ENCODE measurements around the gene HDAC7.
"Not testable (repeated sequence)": the region's sequence is repeated elsewhere in the genome, so short reads cannot be mapped to it uniquely, and the experiment has no call there.

Gene HDAC7

DNA sequence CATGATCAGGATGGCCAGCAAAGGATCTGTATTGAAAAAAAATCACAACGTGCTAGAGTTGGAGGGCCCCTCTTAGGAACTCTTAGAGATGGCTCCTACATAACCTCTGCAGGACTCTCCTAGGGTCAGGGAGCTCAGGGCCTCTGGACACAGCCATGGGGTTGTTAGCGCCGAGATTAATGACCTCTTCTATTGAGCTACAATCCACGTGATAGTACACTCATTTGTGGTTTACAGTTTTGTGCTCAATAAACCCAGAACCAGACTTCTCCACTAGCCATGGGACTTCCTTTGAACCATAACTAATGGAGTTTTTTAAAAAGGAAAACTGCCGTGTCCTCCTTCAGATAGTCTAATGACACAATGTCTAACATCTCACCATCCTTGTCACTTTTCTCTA is 29.6 kb upstream of the HDAC7 start:
- no peak for DNase-seq (ENCODE audit: low spot score)

DNA sequence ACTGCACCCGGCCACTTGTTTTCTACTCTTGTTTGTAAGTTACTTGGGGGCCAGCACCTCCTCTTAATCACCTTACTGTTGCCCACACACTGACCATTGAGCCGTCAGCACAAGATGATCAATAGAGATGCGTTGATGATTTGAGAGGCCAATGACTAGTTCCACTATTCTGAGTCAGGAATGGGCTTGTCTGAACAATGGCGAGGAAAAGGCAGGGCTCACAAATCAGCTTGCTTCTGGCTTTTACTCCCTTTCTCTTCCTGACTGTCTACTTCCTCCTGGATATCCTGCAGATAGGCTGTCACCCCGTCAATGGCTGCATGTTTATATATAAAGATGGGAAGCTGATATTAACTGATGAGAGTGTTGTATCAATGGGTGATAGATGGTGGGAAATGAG is 29.1 kb upstream of the HDAC7 start:
- DNase-seq (ENCODE audit: low spot score): no peak

DNA sequence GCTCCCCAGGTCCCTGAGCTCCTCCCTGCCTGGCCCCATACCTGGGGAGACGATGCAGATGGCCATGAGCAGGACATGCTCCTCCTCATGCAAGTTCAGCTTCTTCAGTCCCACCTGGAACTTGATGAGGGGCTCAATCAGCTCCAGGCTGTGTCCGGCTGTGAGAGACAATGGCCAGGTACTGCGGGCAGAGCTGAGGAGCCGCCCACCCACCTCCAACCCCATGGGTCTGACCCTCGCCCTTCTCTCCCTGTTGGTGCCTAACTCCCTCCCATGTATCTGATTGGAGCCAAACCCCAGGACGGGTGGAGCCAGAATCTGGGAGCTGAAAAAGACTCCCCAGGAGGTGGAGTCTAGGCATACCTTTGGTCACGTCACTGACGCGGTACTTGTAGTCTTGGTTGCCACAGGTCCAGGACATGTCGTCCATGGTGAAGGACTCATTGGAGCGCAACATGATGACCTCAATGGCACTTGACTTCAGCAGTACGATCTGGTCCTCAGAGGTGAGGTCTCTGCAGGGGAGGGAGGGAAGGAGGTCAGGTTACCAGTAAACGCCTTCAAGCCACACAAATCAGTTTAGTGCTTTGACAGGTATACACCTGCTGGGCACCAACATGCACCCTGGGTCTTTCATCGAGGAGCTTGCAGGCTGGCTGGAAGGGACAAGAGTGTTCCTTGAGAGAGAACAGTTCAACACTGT is 26.7 kb upstream of the HDAC7 start:
- DNase-seq (ENCODE audit: low spot score): no peak

DNA sequence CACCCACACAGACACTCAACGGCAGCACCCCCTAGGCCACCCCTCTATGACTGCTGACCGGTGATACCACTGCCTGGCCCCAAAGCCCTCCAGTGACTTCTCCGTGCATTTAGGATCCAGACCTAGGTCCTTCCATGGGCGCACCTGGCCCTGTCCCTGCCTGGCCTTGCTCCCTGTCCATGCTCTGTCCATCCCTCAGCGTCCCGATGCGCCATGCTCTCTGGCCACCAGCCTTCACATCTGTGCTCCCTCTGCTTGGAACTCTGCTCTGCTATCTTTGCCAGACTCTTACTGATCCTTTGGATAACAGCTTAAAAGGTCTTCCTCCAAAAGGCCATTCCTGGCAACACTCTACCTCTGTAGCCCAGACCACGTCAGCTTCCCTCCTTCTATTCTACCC is 25.4 kb upstream of the HDAC7 start:
- no peak for DNase-seq (ENCODE audit: low spot score)

DNA sequence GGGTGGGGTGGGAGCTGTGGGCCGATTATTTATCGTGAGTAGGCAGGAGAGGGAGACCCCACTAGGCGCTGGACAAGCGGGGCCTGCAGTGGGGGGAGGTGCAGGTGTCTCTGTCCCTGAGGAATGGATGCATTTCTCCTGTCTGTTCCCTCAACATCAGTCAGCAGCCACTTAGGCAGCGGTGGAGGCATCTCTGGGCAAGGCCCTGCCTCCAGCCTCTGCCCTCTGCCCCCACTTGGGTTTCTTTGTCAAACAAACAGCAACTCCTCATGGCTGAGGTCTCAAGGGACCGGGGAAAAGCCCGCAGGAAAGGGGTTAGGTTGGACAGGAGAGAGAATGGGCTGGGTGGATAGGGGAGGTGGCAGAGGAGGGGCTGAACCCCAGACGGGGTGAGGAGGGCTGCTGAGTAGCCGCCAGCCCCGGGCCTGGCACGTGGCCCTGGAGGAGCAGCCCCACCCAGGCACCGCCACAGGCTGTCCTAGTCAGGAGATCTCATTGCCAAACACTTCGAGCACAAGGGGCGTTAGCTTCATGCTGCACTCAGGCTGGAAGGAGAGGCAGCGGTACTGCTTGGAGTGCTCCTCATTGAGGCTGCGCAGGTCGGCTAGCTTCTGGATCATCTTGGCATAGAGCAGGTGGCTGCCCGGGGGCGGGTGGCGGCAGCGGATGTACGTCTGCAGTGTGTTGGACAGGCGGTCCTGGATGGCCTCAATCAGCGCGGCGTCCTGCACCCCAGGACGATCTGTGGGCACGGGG is 24.7 kb upstream of the HDAC7 start:
- DNase-seq (ENCODE audit: low spot score): peak; percentile 26

DNA sequence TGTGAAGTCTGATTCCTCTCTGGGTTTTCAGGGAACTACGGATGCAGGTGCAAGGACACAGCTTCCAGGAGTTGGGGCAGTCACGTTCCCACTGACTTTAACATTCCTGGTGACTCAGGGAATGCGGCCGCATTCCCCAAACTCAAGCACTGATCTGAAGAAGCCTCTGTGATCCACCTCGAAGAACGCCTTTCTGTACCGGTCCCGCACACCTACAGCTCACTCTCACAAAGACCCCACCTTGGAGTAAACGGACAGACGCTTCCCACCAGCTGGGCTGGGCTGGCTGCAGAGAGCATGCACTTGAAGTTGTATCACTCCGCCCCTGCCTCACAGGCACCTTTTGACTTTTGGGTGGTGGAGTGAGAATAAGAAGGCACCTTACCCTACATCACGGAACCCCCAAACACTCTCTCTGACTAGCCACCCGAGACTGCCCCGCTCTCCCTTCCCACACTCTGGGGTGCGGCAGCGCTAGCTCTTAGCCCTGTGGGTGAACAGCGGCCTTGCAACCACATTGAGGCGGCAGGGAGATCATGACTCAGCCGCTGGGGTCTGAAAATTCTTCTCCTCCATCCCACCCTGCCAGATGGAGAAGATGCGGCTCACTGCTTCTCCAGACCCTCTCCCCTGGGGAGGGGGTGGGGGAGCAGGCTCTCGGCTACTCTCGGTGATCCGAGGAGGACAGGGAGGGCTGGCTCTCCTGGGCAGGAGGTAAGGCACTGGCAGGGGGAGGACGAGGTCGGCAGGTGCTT is 23.7 kb upstream of the HDAC7 start:
- no peak for DNase-seq (ENCODE audit: low spot score)

DNA sequence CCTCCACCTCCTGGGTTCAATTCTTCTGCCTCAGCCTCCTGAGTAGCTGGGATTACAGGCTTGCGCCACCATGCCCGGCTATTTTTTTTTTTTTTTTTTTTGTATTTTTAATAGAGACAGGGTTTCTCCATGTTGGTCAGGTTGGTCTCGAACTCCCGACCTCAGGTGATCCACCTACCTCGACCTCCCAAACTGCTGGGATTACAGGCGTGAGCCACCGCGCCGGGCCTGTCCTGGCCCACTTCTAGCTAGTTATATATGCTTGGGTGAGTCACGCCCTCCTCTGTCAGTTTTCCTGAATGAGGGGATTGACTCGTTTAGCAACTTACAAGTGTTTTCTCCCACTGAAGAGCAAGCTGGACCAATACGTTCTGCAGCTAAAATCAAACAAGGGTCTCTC is 22.8 kb upstream of the HDAC7 start:
- not testable (repeated sequence) for DNase-seq (ENCODE audit: low spot score)

DNA sequence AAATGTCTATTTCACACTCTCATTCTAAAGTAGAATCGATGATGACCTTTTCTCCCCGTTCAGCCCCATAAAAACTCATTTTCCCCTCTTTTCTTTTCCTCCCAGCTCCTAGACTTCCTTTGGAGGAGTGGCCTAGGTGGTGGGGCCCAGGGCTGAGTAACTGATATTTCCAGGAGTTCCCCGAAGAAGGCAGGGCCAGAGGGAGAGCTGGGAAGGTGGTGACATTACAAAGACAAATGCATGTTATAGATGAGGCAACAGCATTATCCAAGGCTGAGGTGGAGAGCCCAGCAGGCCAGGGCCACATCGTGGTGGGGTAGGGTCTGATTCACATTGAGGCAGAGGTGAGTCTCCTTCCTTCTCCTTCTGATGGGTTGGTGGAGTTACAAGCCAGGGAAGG is 22.2 kb upstream of the HDAC7 start:
- DNase-seq (ENCODE audit: low spot score): no peak

DNA sequence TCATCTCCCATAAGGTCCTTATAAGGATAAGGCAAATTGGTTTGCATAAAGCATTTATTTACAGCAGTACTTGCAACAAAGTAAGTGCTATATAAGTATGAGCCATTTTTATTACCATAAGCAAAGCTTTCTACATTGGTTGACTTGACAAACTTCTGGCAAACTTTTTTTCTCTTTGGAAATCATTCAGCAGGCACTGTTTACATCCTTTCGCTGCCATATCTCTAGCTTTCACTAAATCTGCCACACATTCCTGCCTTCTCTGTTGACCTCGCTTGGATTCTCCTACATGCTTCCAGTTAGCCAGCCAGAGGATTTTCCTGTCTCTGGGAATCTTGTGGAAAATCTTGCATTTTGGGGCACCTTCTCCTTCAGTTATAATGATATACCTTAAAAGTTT is 21.8 kb upstream of the HDAC7 start:
- DNase-seq (ENCODE audit: low spot score): no peak

DNA sequence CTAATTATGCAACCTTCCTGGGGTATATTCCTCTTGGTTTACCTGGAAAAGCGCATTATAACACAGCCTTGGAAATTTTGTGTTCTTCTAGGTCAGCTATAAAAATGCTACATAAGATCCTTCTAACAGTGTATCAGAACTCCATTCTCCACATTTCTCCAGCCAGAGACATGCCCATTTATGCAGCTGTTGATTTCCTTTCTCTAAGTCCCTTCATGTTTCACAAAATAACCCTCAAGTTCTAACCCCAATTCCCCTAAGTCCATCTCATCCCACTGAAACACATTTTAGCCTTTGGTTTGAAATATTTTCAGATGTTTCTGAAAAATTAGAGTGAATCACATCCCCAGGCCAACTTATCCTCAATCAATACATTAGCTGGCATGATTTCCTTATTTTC is 20.9 kb upstream of the HDAC7 start:
- no peak for DNase-seq (ENCODE audit: low spot score)

DNA sequence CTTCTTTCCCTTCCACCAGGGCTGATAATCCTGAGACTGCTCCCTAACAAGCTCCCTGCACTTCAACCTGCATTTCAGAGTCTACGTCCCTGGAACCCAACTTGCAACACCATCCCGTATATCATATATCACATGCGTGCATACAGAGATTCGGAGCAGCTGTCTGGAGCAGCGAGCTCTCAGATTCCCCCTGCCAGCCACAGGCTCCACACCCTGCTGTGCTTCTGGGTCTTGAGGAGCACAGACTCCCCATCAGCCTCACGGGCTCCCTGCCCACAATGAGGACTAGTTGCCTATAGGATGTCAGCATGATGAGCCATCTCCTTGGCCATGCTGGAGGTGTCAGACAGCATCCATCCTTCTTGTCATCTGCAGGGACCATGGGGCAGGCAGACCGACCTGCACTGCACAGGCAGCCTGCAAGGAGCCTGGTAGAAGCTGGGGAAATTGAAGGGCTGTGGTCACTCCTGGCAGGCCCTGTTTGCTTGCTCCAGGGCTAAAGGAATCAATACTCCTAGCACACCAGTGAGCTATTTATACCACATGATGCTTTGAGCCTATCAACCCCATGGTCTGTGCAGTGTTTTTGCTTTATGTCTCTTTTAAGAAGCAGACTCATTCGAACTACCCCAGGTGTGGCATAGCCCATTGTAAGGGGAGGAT is 19.6 kb upstream of the HDAC7 start:
- DNase-seq (ENCODE audit: low spot score): no peak

DNA sequence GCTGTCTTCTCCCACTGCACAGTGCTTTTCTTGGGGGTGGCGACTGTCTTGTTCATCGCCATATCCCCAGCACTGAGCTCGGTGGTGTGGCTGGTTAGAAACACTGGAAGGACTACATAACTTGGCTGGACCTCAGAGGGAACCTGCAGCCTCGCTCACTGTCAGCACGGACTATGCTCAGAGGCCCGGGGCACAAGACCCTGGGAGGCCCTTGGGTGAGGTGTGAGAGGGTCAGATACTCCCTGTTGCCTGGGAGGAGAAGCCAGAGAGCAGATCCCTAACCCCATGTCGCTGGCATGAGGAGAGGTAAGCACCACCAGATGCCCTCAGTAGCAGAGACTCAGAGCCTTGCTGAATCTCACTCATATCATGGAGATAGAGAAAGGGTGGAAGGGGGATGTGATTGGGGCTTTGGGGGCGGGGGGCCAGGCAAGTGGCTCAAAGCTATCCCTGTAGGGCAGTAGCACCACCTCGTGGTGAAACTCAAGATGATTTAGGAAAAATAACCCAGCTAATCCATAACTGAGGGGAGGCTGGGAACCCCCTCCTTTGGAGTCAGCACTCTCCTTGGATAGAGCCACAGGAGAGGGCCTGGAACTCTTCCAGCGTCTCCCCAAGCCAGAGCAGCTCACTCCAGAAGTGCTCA is 18.7 kb upstream of the HDAC7 start:
- DNase-seq (ENCODE audit: low spot score): peak; percentile 47

DNA sequence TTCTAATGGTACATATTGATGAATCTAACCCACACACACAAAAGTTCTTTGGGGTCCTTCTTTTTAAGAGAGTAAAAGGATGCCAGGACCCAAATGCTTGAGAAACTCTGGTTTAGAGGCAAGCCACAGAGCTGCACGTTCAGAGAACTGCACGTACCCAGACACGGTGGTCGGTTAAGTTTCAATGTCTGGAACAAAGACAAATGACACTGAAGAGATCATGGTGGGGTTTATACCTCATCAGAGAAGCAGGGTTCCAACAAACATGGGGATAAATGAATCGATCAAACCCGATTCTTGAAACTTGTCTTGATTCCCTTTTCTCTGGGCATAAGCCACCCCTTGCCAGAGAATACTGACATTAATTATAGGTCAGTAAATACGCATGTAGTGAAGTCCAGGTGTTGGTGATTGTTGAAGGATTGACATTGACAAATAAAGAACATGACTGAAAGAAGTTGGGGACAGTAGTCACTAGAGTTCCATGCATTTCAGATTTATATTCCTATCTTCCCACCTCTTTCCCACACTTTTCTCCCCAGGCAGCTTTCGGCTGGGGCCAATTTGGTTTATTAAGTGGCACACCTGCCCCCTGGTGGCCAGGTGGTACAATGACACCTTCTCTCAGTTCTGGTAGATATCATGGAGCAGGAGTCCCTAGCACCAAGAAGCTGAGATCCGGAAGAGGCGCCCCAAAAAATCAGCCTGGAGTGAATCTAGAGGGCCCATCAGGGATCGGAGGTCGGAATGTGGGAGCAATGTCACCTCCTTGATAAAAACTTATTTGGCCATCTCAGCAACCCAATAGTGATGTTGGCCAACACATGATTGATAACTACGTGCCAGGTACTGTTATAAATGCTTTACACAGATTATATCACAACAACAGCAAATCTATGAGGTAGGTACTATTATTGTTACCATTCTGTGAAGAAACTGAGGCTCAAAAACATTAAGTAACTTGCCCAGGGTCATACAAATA is 17.8 kb upstream of the HDAC7 start:
- DNase-seq (ENCODE audit: low spot score): peak; percentile 67

DNA sequence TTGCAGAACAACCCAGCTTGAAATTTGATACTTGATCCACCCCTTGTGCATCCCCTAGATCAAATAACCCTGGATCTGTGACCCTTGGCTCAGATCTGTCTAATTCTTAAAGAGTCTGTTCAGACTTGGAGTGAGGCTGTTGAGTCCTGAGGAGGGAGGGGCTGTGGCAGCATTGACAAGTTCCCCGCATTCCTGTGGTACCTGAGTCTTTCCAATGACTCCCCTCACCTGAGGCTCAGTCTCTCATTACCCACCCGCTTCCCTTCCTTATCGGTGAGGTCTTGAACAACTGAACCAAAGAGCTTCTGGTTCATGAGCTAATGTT is 16.1 kb upstream of the HDAC7 start:
- DNase-seq (ENCODE audit: low spot score): peak; percentile 57

DNA sequence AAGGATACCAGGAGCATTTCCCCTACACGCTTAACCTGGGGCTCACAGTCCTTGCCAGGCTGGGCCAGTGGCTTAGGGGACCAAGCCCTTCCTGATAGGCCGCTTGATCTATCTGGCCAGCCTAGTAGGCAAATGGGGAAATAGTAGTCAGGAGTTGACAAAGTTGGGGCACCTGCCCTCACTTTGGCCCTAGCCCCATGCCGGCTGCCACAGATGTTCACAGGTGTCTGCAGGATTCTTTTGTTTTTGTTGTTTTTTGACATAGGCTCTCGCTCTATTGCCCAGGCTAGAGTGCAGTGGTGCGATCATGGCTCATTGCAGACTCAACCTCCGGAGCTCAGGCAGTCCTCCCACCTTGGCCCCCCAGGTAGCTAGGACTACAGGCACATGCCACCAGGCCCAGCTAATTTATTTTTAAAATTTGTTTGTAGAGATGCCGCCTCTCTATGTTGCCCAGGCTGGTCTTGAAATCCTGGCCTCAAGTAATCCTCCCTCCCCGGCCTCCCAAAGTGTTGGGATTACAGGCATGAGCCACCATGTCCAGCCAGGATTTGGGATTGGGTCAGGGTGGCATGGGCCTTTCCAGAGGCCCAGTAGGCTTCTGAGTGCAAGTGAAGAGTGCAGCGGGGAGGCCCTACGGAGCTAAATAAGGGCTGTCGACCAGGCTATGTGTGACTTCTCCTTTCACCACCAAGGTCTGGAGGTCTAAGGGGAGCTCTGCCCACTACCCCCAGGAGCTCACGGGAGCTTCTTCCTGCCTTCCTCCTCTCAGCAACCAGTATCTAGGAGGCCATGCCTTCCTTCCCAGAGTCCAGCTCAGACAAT is 15.5 kb upstream of the HDAC7 start:
- DNase-seq (ENCODE audit: low spot score): no peak

DNA sequence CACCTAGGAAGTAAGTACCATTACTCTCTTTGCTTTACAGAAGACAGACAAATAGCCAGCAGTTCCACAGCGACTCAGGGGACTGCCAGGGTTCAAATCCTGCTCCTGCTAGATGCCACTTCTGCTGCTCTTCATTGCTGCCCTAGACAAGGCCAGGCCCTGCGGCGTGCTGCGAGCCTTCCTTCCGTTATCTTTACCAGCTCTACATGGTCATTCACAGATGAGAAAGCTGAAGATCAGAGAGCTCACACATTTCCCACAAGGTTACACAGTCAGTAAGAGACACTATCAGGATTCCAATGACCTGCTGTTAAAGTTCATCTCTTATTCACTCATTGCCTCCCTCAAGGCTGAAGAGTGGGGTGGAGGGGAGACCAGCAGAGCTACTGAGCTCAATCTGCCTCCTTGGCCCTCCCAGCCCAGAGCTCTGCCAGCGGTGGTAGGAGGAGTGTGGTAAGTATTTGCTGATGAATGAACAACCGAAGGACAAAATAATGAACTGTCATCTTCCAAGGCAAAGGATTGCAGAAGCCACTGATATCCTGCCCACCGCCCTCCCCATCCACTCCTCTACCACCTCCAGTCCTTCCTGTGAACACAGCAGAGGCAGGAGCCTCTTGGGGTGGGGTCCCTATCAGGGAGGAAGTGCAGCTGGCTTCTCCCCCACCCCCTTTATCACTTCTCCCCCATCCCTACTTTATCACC is 14.6 kb upstream of the HDAC7 start:
- DNase-seq (ENCODE audit: low spot score): no peak

DNA sequence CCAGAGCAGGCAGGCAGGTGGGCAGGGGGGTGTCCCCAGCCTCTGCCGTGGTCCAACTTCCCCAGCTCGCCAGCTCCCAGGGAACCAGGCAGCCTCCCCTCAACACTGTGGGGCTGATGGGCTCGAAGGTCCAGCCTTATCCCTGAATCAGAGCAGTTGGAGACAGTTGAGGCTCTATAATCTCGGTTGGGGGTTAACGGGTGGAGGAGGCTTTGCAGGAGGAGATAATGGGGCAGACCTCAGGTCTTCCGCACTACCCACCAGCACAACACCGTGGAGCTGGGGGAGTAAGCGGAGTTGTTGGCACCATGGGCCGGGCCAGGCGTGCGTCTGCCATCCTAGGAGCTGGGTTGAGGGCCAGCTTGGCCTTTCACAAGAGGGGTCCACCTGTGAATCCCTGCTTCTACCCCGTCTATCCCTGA is 13.9 kb upstream of the HDAC7 start:
- no peak for DNase-seq (ENCODE audit: low spot score)

DNA sequence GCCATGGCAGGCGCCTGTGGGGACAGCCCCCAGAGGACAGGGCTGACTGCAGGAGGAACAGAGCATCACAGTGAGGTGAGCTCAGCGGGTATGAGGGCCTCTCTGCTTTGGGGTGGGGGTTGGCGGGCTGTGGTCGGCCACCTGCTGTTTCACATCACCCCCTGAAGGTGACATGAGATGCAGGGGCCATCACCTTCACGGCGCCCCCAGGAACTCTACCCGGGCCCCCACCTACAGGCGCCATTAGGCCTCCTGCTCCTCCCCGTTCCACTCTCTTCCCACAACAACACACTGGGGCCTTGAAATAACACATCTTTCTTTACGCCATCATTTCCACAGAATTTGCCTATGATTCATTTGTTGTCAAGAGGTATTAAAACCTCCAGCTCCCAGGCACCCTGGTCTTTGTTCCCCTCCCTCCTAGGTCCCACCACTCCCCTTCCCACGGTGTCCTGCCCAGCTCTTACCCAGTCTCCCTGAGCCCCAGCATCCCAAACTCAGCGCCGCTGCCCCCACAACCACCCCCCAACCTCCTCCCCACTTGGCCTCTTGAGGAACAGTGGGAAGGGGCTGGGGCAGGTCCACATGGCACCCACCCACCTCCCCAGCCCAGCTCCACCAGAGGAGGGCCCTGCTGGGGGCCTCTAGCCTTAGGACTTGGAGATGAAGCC is 12.7 kb upstream of the HDAC7 start:
- DNase-seq (ENCODE audit: low spot score): no peak
